ENCODE results near the gene ABCC4. TPM values are rescaled to one million over a fixed set of nuclear protein-coding genes. Genes with fewer than 3 reads are reported as not detected.

Gene ABCC4
- total RNA-seq, 1 donor from 2014 or later: 7.5 TPM

DNA sequence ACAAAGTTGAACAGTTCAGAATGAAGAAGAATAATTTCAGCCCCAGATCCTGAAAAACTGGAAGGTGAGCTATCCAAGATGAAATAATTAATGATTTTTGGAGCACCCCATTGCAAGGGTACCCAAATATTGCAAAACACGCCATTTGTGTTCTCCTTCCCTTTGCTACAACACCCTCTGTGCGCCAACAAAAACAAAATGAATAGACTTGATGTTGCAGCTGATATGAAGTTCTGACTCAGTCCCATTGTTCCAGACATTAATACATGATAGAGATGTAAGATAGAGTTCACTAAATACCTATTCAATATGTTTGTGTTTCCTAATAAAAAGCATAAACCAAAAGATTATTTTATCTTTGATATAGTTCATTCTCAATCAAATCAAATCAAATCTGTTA lies 301.4 kb downstream of the ABCC4 start:
- no peaks in the 10 kb centered on the region for H3K36me3 Mint-ChIP-seq (ENCODE audit: insufficient read depth)
- TF ChIP-seq, protein P1, sequence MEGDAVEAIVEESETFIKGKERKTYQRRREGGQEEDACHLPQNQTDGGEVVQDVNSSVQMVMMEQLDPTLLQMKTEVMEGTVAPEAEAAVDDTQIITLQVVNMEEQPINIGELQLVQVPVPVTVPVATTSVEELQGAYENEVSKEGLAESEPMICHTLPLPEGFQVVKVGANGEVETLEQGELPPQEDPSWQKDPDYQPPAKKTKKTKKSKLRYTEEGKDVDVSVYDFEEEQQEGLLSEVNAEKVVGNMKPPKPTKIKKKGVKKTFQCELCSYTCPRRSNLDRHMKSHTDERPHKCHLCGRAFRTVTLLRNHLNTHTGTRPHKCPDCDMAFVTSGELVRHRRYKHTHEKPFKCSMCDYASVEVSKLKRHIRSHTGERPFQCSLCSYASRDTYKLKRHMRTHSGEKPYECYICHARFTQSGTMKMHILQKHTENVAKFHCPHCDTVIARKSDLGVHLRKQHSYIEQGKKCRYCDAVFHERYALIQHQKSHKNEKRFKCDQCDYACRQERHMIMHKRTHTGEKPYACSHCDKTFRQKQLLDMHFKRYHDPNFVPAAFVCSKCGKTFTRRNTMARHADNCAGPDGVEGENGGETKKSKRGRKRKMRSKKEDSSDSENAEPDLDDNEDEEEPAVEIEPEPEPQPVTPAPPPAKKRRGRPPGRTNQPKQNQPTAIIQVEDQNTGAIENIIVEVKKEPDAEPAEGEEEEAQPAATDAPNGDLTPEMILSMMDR (IDR thresholded peaks at IDR 0.05; ENCODE audit: unreplicated experiment): no peak
- no peak for DNase-seq (ENCODE audit: low spot score, unreplicated experiment)
- H3K27me3 Mint-ChIP-seq: peaks cover 3% of the 10 kb centered on the region
- no peak overlapping the region for H3K4me3 Mint-ChIP-seq (ENCODE audit: low read depth)
- H3K9me3 Mint-ChIP-seq (ENCODE audit: low read depth): peaks cover 5% of the 10 kb centered on the region
- no peak overlapping the region for H3K27ac Mint-ChIP-seq
- H3K4me1 Mint-ChIP-seq (ENCODE audit: low read depth): peaks cover 15% of the 10 kb centered on the region

DNA sequence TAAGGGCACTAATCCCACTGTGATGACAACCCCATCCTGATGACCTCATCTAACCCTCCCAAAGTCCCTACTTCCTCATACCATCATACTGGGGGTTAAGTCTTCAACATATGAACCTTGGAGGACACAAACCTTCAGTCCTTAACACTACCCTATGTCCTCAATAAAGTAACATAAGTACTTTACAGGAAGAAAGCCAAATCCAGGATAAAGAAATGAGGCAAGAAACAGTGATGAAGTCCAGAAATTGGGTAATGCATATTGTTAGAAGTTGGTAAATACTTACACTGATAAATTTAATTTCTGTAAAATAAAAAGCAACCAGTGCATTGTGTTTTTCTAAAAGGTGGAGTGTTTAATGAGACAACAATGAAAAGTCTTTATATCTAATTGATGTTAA lies 304.1 kb downstream of the ABCC4 start:
- no peak for DNase-seq (ENCODE audit: low spot score, unreplicated experiment)
- peaks cover 2% of the 10 kb centered on the region for H3K4me1 Mint-ChIP-seq (ENCODE audit: low read depth)
- H3K36me3 Mint-ChIP-seq (ENCODE audit: insufficient read depth): no peaks in the 10 kb centered on the region
- H3K4me3 Mint-ChIP-seq (ENCODE audit: low read depth): no peak overlapping the region
- TF ChIP-seq, protein P1 (IDR thresholded peaks at IDR 0.05; ENCODE audit: unreplicated experiment): no peak
- peaks cover 5% of the 10 kb centered on the region for H3K9me3 Mint-ChIP-seq (ENCODE audit: low read depth)
- H3K27me3 Mint-ChIP-seq: peaks cover 3% of the 10 kb centered on the region
- no peak overlapping the region for H3K27ac Mint-ChIP-seq

DNA sequence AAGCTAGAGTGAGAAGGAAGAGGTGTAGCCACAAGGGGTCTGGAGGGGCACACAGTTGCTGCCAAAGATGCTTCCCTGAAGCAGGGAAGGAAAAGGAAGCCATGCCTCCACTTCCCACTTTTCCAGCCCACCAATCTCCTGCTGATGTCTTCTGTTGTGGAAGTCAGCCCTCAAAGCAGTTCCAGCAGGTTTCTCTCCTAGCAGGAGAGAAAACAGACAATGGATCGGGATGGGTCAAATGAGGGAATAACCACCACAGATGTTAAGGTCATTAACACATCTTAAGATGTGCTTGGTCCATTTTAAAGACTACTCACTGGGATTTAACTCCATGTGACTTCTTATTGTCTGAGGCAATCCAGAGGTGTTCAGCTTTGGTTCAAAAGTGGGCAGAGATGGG lies 304.8 kb downstream of the ABCC4 start:
- H3K4me1 Mint-ChIP-seq (ENCODE audit: low read depth): peaks cover 2% of the 10 kb centered on the region
- TF ChIP-seq, protein P1 (IDR thresholded peaks at IDR 0.05; ENCODE audit: unreplicated experiment): no peak
- H3K27me3 Mint-ChIP-seq: peaks cover 3% of the 10 kb centered on the region
- H3K27ac Mint-ChIP-seq: no peak overlapping the region
- H3K9me3 Mint-ChIP-seq (ENCODE audit: low read depth): peaks cover 2% of the 10 kb centered on the region
- no peak for DNase-seq (ENCODE audit: low spot score, unreplicated experiment)
- H3K36me3 Mint-ChIP-seq (ENCODE audit: insufficient read depth): no peaks in the 10 kb centered on the region
- no peak overlapping the region for H3K4me3 Mint-ChIP-seq (ENCODE audit: low read depth)

DNA sequence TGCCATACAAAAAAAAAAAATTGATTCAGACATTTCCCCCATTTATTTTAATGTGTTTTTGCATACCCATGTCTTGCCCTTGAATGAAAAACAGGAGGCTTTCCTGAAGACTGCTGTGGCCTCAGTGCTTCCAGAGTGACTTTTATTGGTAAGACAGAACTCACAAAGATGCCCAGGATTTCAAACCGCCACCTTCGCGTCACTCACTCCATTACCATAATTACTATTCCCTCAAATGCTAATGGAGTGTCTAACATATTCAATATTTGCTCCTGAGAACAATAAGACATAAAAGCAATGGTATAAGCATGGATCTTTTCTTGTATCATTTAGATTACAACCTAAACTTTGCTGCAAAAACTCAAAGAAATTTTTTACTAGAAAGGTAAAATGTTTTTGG lies 306.7 kb downstream of the ABCC4 start:
- TF ChIP-seq, protein P1 (IDR thresholded peaks at IDR 0.05; ENCODE audit: unreplicated experiment): no peak
- Mint-ChIP-seq H3K27ac (no peak overlapping the region), H3K27me3 (peaks cover 3% of the 10 kb centered on the region), H3K36me3 (ENCODE audit: insufficient read depth) (peaks cover 2% of the 10 kb centered on the region), H3K4me3 (ENCODE audit: low read depth) (no peak overlapping the region), H3K9me3 (ENCODE audit: low read depth) (no peaks in the 10 kb centered on the region), H3K4me1 (ENCODE audit: low read depth) (no peaks in the 10 kb centered on the region)
- no peak for DNase-seq (ENCODE audit: low spot score, unreplicated experiment)

DNA sequence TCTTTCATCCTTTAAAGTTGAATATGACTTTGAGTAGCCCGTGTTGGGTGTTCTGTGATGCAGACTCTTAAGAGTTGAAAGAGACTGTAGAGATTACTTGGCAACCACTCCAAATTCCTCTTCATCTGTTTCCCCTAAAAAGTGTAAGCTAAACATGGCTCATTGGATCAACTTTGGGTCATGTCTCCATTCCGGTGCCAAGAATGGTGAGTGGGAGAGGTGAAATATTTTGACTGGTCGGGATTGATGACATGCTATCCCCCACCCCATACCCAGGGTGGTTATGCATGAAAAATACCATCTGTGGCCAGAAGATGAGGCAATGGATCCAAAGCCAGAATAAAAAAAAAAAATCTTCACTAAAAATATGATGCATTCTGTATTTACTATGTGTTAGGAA lies 307.6 kb downstream of the ABCC4 start:
- H3K27me3 Mint-ChIP-seq: peaks cover 3% of the 10 kb centered on the region
- no peak for DNase-seq (ENCODE audit: low spot score, unreplicated experiment)
- H3K36me3 Mint-ChIP-seq (ENCODE audit: insufficient read depth): peaks cover 2% of the 10 kb centered on the region
- no peak overlapping the region for H3K27ac Mint-ChIP-seq
- TF ChIP-seq, protein P1 (IDR thresholded peaks at IDR 0.05; ENCODE audit: unreplicated experiment): no peak
- H3K4me1 Mint-ChIP-seq (ENCODE audit: low read depth): no peaks in the 10 kb centered on the region
- no peaks in the 10 kb centered on the region for H3K9me3 Mint-ChIP-seq (ENCODE audit: low read depth)
- H3K4me3 Mint-ChIP-seq (ENCODE audit: low read depth): no peak overlapping the region
